Stimulated activated CD4-positive, alpha-beta T cell treated with anti-CD3 and anti-CD28 coated beads, Interleukin-2, amount 100 ng/mL, for 24 hours (primary cell): ENCODE data around the gene TMEM218.

ENCODE experiments used
- DNase-seq, 2 donors: peaks; one replicate each; pipeline ENCODE4 v3.0.0-alpha.2; 2020

TMEM218 gene

DNA sequence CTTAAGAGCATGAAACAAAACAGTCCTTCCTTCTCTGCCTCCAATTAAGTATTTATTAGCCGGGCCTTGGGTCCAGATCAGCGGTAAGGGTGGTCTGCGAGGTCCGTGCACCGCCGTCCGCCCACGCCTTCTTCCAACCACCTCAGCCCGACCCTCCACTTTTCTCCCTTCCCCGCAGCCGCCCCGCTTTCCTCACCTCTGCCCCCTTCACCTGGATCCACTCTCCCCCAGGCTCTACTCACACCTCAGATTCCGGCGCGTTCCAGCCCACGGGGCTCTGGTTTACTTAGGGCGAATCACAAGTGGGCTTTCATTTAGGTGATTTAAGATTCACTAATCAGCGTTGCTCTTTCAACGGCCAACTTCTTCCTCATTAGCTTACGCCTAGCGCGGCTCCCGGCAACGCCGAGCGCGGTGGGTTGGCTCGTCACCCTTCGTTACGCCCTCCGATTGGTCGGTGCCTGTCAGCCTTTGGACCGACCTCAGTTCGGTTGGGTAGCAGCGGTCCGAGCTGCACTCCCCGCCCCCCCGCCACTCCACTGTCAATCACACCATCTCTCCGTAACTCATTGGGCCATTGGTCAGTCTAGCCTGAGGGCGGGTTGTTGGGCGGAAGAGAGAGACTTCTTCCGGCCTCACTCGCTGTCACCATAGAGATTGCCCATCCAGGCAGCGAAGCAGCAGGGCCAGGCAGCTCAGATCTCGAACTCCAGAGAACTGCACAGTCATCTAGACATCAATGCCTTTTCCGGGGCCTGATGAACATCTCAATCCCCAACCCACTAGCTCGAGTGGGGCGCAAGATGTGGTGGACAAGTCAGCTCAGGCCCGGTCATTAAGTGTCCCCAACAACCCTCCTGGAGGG is at the start of gene TMEM218:
TSS of gene TMEM218 (minus strand) at position 284 of the 865 bp plus-strand sequence. CDS start 9,385 bp downstream, outside the sequence.
- DNase-seq: peak; percentile 96

DNA sequence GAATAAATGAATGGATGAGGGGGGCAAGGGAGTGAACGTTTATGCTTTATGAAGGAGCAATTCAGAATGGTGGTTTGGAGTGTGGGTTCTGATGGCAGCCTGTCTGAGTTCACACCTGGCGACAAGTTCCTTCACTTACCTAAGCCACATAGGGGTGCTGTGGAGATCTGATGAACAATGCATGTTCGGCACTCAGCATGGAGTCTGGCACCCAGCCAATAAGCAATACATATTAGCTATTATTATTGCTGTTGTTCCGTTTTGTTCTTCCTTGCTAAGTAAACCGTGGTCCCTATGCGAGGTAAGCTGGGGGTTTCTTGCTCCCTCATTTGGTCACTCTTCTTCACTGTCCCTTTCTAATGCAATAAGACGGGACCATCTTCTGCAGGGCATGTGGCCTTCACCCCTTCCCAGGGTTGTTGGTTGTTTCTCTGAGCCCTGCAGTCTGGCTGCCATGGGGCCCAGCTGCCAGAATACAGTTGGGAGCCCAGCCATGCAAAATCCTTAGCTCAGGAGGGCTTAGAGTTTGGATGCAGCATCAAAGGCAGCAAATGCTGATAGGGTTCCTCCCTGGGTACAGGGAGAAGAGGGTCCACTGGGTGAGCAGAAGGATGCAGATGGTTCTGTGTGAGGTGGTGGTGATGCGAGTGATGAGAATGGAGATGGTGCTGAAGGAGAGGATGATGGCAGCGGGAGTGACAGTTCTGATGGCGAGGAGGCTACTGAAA is 46.7 kb upstream of the TMEM218 start:
- DNase-seq: no peak

DNA sequence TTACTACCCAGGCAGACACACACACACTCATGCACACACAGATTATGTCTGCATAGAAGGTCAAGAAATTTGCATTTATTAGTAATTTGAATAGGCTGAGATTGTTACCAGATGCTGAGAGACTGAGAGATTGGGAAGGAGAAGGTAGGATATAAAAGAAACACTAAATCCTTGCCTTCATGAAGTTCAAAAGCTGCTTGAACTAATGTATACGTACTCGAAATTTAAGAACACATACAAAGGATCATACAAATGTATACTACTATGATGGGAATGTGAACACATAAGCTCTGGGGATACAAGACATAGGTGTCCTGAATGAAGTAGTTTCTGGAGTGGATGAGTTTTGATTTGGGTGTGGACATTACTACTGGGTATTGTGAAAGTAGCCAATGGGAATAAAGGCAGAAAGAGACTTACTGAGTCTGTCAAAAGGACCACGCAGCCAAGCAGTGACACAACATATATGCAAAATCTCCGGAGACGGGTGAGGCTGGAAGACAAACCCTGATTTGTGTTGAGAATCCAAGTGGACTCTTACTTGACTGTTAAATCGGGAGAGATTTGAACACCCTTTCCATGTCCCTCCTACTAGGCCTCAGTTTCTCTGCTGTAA is 45.8 kb upstream of the TMEM218 start:
- DNase-seq: no peak

DNA sequence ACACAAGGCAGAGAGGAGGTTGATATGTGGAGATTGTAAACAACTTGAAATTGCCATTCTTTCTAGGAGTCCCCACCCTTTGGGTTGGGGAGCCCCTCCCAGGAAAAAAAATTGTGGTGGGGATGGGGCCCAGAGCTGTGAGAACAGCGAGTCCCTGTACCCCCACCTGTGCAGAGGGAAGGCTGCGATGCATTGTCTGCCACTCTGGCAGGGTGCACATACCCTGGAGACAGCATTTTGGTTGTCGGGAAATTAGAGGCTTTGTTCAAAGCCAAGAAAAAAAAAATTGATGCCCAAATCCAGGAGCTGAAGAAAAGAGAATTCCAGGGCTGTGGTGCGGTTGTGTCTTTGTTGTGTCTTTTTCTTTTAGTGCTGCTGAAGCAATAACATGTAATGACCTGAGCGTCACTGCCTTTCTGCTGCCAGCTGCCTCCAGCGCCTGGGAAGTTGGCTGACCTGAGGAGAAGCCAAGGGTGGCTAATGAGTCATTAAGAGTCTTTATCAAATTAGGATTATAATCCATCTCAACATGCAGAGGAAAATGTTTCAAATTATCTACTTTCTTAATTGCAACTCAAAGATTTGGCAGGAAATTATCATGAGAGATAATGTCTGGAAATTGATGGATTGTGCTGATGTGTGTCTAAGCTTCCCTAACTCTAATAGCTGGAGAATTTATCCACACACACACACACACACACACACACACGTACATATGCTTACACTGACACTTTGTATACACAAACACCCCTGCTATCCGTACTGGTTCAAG is 45.1 kb upstream of the TMEM218 start:
- no peak for DNase-seq

DNA sequence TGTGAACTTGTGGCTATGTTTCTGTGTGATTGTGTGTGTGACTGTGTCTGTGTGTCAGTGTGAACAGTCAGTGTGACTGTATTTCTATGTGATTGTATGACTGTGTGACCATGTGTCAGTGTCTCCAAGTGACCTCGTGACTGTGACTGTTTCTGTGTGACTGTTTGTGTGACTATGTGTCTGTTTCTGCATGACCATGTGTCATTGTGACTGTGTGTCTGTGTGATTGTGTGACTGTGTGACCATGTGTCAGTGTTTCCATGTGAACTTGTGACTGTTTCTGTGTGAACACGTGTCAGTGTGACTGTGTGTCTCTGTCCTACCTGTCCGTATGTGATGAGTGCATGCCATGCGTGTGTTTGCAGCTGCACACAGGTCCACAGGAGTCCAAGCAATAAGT is 44.3 kb upstream of the TMEM218 start:
- DNase-seq: no peak

DNA sequence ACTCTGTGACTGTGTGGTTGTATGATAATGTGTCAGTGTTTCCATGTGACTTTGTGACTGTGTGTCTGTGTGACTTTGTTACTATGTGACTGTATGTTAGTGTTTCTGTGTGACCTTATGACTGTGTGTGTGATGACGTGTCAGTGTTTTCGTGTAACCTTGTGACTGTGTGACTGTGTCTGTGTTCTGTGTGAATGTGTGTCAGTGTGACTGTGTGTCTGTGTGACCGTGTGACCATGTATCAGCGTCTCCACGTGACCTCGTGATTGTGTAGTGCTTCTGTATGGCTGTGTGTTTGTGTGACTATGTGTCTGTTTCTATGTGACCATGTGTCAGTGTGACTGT is 43.6 kb upstream of the TMEM218 start:
- DNase-seq: no peak

DNA sequence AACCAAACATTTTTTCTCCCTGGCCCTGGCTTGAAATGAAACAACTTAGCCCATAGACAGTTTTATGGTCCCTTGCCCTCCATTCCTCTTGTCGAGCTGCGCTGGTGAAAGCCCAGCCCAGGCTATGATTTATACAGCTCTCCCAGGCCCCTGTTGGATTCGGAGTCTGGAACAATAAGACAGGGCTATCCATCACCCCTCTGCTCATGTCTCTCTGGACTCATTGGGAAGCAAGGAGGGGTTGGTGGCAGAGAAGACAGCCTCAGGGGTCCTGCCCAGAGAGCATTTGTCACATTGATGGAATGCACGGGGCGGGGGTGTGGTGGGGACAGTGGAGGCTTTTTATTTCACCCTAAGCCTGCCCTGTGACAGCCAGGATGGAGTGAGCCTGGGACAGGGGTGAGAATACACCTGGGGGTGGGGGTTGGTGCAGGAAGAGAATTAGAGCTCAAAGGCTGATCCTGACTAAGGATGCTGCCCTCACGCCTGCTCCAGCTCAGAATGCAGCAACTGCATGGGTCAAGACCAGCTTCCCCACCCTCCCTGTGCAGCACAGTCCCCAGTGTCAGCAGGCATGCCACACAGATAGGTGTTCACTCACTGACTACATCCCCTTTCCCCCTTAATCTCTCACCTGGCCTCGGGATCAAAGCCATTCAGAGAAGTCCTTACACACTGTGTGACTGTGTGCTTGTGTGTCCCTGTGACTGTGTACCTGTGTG is 43.1 kb upstream of the TMEM218 start:
- no peak for DNase-seq

DNA sequence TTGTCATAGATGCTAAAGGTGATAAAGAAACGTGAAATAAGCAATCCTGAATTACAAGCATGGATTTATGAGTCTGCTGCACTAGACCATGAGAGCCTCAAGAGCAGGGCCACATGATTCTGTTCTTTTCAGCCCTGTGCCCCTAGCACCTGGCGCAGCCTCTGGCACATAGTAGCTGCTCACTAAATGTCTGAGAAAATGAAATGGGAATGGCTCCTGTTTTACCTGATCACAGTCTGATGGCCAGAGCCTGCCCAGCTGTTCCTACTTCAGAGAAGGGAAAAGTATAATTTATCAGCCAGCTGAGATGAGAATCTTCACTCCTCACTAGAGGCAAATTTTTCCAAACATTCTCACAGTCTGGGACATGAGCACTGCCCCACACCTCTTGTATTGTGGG is 42.4 kb upstream of the TMEM218 start:
- DNase-seq: no peak

DNA sequence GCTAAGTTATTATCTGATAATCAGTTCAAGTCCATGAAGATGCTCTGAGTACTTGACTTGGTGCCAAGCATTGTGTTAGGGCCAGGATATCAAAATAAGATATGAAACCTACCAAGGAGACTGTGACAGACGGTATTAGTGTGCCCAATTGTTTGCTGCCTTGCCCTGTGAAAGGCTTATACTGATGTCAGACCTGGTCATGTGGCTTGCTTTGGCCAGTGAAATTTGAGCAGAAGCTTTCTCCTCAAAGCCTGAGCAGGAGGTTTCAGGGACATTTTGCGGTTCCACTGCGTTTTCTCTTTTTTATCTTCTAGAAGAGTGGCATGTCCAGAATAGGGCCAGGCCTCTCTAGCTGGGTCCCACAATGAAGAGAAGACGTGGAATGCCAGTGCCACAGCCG is 37.3 kb upstream of the TMEM218 start:
- DNase-seq: no peak

DNA sequence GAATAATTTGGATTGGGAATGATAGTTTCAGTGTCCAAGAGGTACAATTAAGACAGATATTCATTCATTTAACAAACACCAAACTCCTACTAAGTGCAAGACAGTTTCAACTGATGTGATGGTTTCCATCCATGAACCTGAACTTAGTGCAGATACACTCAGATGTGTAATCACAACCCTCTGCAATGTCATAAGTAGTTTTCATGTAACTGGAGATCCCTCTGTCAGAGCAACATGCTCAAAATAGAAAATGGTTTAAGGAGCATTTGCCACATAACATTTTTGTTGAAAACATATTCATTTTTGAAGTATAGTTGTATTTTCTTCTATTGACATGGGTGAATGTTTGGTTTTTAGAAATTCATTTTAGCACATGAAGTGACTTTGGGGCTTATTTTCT is 36.6 kb upstream of the TMEM218 start:
- no peak for DNase-seq

DNA sequence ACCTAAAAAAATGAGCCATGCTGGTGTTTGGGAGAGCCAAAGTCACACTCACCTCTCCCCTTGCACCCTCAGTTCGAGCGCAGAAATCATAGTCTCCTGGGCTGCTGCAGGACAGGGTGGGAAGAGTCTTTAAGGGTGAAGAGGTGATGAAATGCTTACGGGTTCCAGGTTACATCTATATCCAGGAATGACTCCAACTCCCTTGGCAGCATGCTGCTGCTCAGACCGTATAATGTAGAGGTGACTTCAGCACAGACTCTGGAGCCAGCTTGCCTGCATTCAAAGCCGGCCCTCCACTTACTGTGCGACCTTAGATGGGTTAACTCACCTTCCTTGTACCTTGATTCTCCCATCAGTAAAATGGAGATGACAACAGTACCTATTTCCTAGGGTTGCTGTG is 35.9 kb upstream of the TMEM218 start:
- DNase-seq: no peak

DNA sequence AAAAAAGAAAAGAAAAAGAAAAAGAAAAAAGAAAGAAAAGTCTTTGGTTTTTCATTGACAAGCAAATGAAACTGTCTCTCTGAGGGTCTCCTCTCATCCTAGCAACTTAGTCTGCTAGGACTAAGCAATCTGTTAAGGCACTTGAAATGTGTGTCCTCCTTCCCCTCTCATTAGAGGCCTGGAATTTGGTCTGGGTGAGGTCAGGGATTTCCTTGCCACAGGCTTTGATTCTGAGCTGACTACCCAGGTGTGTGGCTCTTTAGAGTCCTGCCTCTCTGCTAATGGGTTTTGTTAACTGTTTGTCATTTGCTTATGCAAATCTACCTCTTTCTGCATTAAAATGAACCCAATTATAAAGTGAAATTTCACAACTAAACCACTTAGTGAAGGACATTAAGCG is 34.8 kb upstream of the TMEM218 start:
- DNase-seq: no peak

DNA sequence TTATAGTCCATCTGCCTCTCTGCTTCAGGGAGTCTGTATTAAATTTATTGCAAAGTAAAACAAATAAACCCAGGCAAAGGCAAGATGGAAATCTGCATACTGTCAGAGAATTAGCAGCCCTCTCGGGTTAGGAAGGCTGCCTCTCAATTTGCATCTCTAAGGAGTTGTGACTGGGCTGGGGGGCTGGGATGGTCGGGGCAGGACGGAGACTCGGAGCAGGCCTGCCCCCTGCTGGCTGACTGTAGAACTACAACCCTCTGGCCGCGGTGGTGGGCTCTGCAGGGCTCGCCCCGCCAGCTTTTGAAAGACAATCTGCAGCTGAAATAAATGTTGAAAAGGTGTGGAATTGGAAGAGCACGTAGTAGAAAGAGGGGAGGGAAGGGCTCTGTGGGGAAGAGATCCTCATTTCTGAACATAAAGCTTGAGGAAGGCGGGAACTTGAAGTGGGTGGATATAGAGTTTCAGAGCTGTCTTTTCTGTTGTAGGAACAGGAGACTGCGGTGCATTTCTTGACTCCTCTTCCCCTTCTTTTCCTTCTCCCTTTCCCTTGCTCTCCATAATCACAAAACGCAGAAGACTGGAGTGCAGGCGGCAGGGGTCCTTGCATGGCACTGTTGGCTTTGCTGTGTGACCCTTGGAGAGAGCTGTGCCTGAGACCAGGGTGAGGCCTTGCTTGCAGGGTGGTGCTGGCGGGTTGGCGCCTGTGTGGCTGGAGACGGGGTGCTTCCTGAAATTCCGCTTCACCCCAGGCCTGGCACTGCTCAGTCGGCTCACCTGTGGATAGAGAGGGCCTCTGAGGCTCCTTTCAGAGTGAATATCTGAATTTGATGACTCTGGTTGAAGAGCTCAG is 30.5 kb upstream of the TMEM218 start:
- peak; percentile 71 to 72 for DNase-seq

DNA sequence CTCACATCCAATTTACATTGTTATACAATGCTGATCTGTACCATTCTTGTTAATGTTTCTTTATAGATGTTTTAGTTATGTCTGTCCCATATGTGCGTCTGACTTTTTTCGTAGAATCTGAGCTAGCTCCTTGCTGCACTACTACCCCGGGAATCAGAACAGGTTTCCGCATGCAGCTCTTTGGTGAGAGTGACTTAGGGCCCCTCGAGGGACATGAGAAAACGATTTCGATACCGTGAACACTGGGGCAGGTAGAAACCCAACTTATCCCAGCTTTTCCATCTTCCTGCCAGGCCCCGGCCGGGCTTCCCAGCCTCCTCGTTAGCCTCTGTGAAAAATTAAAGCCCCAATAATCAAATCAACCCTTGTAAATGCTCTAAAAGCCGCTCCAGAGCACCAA is 29.8 kb upstream of the TMEM218 start:
- DNase-seq: no peak

DNA sequence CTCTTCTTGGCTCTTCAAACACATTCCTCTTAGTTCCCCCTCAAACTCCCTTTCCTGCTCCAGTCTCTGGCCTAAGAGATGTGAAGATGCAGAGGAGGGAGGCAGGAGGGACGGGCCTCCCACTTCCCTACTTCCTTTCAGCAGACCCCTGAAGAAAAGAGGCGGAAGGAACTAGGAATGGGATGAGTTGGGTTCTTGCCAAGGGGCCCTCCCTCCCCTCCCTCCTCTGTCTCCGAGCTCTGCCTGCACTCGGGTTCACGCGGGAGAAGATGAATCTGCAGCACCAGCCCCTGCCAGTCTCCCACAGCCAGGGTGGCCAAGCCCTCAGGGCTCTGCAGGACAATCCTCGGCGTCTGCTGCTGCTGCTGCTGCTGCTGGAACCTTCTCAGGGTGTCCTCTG is 28.8 kb upstream of the TMEM218 start:
- DNase-seq: no peak

DNA sequence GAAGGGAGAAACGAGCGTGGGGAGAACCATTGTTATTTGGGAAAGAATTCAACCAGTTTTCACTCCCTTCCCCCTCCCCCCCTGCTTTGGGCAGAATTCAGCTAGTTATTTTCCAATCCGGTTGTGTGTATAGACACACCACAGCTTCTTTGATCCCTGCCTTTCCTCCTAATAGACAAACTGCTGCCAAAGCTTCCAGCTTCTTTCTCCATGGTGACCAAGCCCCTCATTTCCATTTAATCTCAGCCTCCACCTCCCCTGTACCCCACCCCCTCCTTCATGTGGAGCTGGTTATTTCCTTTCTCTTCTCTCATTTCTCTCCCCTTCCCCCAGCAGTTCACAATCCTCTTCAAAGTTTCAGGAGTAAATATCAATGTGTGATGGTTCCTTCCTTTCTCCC is 28.4 kb upstream of the TMEM218 start:
- DNase-seq: no peak

DNA sequence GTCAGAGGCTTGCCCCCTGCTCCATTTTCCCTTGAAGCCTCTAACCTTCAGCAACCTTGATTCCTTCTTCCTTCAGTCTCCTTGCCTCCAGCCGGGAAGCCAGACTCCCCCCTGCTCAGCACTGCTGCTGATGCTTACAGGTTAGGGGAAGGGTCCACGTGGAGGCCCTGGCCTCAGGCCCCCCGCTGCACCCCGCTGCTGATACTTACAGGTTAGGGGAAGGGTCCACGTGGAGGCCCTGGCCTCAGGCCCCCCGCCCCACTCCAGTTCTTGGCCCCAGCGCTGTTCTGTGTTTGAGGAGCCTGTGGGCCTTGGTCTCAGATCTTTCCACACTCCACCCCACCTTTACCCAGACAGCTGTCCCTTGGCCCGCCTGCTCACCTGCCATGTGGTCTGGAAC is 27.5 kb upstream of the TMEM218 start:
- DNase-seq: no peak

DNA sequence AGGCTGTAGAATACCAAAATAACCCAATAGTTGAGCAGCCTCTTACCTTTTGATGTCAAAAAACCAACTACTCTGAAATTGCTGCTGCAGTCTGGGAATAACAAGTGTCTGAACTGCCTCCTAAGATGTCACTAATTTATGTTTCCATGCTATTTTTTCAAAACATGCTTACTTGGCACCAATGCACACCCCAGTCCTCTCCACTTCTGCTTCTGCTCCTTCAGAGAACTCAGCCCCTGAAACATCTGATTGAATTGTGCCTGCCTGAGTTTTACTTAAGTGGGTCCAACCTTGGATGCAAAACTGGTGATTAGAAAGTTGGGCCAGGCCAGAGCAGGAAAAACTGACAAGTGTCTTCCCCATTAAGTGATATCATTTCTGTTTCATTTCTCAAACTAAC is 24.6 kb upstream of the TMEM218 start:
- no peak for DNase-seq

DNA sequence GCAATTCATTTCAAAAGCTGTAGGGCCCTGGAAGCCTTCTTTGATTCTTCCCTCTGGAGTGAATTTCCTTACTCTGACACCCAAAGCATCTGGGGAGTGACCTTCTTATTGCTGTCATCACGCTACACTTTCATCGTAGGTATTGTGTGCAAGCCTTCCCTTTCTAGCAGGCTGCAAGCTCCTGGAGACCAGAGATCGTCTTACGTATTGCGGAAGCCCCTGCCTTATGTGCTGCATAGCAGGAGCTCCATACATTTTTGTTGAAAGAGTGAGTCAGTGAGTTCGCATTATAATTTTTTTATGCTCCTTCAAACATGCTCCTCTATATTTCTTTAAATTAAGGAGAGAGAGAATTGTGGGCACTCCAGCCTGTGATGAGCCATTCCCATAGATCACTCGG is 21.2 kb upstream of the TMEM218 start:
- no peak for DNase-seq

DNA sequence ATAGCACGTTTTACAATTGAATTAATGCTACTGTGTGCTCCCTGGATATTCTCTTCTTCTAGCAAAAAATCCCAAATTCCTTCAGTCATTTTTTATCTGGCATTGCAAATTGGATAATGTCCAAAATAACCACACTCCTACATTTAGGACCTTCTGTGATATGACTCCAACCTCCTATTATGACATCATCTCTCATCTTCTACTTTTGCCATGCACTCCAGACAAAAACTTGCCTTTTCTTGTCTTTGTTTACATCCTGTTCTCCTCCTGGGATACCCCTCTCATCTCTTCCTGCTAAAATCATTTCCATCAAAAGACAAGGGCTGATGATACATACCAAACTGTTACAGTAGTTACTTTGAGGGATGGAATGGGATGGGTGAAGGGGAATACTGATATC is 20.6 kb upstream of the TMEM218 start:
- DNase-seq: no peak

DNA sequence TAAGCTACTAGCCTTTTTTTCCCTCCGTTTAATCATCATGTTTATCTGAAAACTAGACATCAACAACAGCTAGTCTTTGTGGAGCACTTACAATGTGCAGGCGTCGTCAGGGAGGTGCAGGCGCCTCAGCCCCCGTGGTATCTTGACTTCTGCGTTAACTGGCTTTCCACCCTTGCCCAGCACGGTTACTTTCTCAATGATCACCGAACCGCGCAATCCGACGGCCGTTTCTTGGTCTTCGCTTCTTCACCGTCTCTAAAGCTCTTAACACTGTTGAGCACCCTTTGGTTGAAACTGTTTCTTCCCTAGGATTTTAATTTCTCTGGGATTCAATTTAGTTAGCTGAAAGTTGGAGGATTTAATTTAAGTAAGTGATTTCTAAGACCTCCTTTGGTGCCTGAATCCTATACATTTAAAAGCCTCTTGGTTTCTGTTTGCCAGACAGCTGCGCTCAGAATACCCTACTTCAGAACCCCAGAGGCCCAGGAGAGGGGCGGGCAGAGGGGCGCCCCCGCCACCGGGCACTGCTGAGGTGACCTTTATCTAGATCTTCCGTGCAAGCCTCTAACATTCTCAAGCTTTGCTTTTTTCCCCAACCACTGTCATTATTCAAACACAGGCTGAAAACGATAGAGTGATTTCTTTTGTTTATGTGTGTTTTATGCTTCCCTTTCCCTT is 18.0 kb upstream of the TMEM218 start:
- no peak for DNase-seq
